Natural killer cell (primary cell): ENCODE measurements around the gene PDK2. TPM values are rescaled to one million over a fixed set of nuclear protein-coding genes. Genes with fewer than 3 reads are reported as not detected.

Source experiments
- ATAC-seq, 3 donors: fragments of 150-1000 bp in 2 of 3; fragments of 200-7000 bp in 1 of 3; cut with Tn5 transposase; 1 replicate in 1 of 3; 2 replicates in 2 of 3; pipeline ENCODE4 v1.10.0; 2021; ENCODE audit warnings: mild to moderate bottlenecking in 2 of 3, moderate library complexity in 2 of 3
- DNase-seq, 2 donors: peaks; one replicate each; pipeline versions ENCODE4 v3.0.0 to v3.0.0-alpha.2; 2013 to 2021; ENCODE audit warnings: mixed read lengths in 1 of 2
- H3K27ac ChIP-seq: one replicate; pipeline ENCODE4 v1.5.1; 2013; ENCODE audit warnings: mild to moderate bottlenecking, low read length
- H3K27me3 ChIP-seq: one replicate; pipeline ENCODE4 v1.6.1; 2013; ENCODE audit warnings: low read length; ENCODE audit not compliant: control insufficient read depth, insufficient read depth
- H3K36me3 ChIP-seq: one replicate; pipeline ENCODE4 v1.6.1; 2013; ENCODE audit warnings: low read length; ENCODE audit not compliant: control insufficient read depth, insufficient read depth
- H3K4me1 ChIP-seq: one replicate; pipeline ENCODE4 v1.6.1; 2013; ENCODE audit warnings: low read length; ENCODE audit not compliant: control insufficient read depth, insufficient read depth
- H3K4me3 ChIP-seq: one replicate; pipeline ENCODE4 v1.5.1; 2013; ENCODE audit warnings: low read length
- H3K9me3 ChIP-seq: one replicate; pipeline ENCODE4 v1.6.1; 2013; ENCODE audit warnings: low read length; ENCODE audit not compliant: control insufficient read depth, insufficient read depth
- H3K27ac Mint-ChIP-seq, 2 donors: one replicate each; pipeline ENCODE4 v1.8.0; 2022; ENCODE audit warnings: mild to moderate bottlenecking in 2 of 2, mixed read lengths in 2 of 2, moderate library complexity in 1 of 2
- H3K27me3 Mint-ChIP-seq, 2 donors: one replicate each; pipeline ENCODE4 v1.8.0; 2022; ENCODE audit warnings: low read depth in 2 of 2, mixed read lengths in 2 of 2
- H3K36me3 Mint-ChIP-seq: one replicate; pipeline ENCODE4 v1.8.0; 2022; ENCODE audit warnings: mixed read lengths
- H3K4me1 Mint-ChIP-seq, 2 donors: one replicate each; pipeline ENCODE4 v1.8.0; 2022; ENCODE audit warnings: mixed read lengths in 2 of 2
- H3K4me3 Mint-ChIP-seq: one replicate; pipeline ENCODE4 v1.8.0; 2022; ENCODE audit warnings: mild to moderate bottlenecking, moderate library complexity, mixed read lengths
- H3K9me3 Mint-ChIP-seq, 2 donors: one replicate each; pipeline ENCODE4 v1.8.0; 2022; ENCODE audit warnings: mixed read lengths in 2 of 2
- WGBS: methylation state at CpG from one replicate; pipeline ENCODE4 v1.1.7; 2013; ENCODE audit warnings: missing lambda C conversion rate; ENCODE audit not compliant: insufficient coverage; 5-methylcytosine and 5-hydroxymethylcytosine counted together
- intact Hi-C: fragments of 100-400 bp; cut with micrococcal nuclease; formaldehyde crosslinking; loops from one replicate; pipeline ENCODE4 v1.14.2; 2022
- total RNA-seq, 4 donors: library from RNA; stranded (reverse); fragments of 120-200 nt in 1 of 4; gene quantifications; one replicate each; pipeline versions ENCODE4 v1.2.3 to v1.2.4, GENCODE V29; 2013 to 2022
- TF ChIP-seq, protein P1 (sequence below): fragments of 200-600 bp; IDR thresholded peaks from one replicate; pipeline ENCODE4 v1.8.0; 2022; ENCODE audit warnings: antibody characterized with exemption

The PDK2 gene
- total RNA-seq, 3 donors from 2014 or later (not counting 1 experiment from before 2014, with no cell fraction given), result 23.2 to 32.9 (median 23.6) TPM

DNA sequence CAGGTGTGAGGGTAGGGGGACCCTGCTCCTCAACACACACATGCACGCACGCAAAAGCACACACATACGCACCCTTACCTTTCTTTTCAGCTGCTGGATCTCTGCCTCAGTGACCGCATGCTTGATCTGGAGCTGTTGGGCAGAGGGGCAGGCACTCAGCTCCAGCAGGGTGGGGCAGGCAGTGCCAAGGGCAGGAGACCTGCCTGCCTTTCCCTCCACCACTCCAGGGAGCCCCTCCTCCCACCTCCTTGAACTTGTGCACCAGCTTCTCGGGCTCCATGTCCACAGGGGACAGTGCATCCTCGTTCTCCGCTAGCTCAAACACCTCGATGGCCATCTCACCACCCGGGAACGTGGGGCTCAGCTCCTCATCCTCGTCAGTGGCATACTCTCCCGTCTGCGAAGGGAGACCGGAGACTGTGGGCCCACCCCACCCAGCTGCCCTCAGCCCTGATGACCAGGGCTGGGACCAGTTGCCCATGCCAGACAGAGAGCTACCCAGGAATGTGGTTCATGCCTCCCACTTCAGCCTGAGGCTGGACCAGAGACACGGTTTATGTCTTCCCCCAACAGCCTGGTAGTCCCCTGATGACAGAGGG lies 44.1 kb downstream of the PDK2 start:
- H3K36me3 Mint-ChIP-seq, result no peaks in the 10 kb centered on the region
- H3K9me3 ChIP-seq, result no peaks in the 10 kb centered on the region
- no peaks in the 10 kb centered on the region for H3K27me3 ChIP-seq
- no peak overlapping the region for H3K4me3 Mint-ChIP-seq
- 91% methylated on average over 15 of the region's 15 CpGs for WGBS
- no peak overlapping the region for H3K4me3 ChIP-seq
- H3K27ac Mint-ChIP-seq, result peak overlapping the region; percentile 81 to 84
- H3K9me3 Mint-ChIP-seq, result no peaks in the 10 kb centered on the region
- H3K4me1 ChIP-seq, result peaks cover 51% of the 10 kb centered on the region
- ATAC-seq (no peak), DNase-seq (no peak)
- no peaks in the 10 kb centered on the region for H3K27me3 Mint-ChIP-seq
- peaks cover 48 to 72% of the 10 kb centered on the region in 2 donors for H3K4me1 Mint-ChIP-seq
- TF ChIP-seq, protein P1, sequence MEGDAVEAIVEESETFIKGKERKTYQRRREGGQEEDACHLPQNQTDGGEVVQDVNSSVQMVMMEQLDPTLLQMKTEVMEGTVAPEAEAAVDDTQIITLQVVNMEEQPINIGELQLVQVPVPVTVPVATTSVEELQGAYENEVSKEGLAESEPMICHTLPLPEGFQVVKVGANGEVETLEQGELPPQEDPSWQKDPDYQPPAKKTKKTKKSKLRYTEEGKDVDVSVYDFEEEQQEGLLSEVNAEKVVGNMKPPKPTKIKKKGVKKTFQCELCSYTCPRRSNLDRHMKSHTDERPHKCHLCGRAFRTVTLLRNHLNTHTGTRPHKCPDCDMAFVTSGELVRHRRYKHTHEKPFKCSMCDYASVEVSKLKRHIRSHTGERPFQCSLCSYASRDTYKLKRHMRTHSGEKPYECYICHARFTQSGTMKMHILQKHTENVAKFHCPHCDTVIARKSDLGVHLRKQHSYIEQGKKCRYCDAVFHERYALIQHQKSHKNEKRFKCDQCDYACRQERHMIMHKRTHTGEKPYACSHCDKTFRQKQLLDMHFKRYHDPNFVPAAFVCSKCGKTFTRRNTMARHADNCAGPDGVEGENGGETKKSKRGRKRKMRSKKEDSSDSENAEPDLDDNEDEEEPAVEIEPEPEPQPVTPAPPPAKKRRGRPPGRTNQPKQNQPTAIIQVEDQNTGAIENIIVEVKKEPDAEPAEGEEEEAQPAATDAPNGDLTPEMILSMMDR, result no peak
- peaks cover 91% of the 10 kb centered on the region for H3K36me3 ChIP-seq
- intact Hi-C loops, result no loop called here
- H3K27ac ChIP-seq, result no peak overlapping the region

- no peak overlapping the region for H3K4me3 ChIP-seq
- ATAC-seq, result peak; percentile 88 to 90 (median 89)
Observed at GRCh38 chr17:50139950-50140885, 45.1 kb downstream of the PDK2 start.

DNA sequence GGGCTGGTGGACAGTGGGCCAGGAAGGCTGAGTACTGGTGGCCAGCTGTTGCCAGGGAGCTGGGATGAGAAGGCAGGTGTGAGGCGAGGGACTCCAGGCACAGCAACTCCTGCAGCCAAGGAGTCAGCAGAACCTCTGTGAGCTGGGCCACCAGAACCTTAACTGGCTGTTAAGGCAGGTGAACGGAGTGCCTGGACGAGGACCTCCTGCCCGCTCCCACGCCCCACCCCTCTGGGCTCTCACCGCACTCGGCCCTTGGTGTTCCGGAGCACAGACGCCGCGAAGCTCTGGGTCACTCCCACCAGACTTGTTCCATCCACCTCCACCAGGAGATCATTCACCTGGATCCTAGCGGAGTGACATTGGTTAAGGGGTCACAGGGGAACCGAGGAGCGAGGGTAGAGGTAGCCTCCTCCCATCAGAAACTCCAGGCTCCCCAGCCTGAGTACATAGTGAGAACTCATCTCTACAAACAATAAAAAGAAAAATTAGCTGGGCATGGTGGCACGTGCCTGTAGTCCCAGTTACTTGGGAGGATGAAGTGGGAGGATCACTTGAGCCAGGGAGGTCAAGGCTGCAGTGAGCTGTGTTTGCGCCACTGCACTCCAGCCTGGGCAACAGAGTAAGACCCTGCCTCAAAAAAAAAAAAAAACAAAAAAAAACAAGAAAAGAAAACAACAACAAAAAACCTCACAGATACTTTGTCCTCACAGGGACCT lies 46.0 kb downstream of the PDK2 start:
- H3K27me3 Mint-ChIP-seq, result no peaks in the 10 kb centered on the region
- WGBS, result 92% methylated on average over 16 of the region's 16 CpGs
- Histone ChIP-seq H3K4me3 (no peak overlapping the region), H3K9me3 (no peaks in the 10 kb centered on the region), H3K36me3 (peaks cover 87% of the 10 kb centered on the region), H3K4me1 (peaks cover 70% of the 10 kb centered on the region), H3K27me3 (no peaks in the 10 kb centered on the region), H3K27ac (peak overlapping the region; percentile 44)
- no peaks in the 10 kb centered on the region for H3K36me3 Mint-ChIP-seq
- H3K27ac Mint-ChIP-seq, result peak overlapping the region; percentile 81 to 84
- H3K9me3 Mint-ChIP-seq, result no peaks in the 10 kb centered on the region
- intact Hi-C loops, result no loop called here
- H3K4me3 Mint-ChIP-seq, result peak overlapping the region; percentile 67
- TF ChIP-seq, protein P1, result no peak
- H3K4me1 Mint-ChIP-seq, result peaks cover 66 to 91% of the 10 kb centered on the region in 2 donors
- DNase-seq, result no peak
- ATAC-seq, result no peak

More at GRCh38 chr17:50139950-50140885, 45.1 kb downstream of the PDK2 start:
- WGBS, result 22% methylated on average over 17 of the region's 19 CpGs
- peak overlapping the region; percentile 14 for H3K4me3 Mint-ChIP-seq
- H3K27ac ChIP-seq, result peak overlapping the region; percentile 37
- H3K9me3 ChIP-seq, result no peaks in the 10 kb centered on the region
- peak; percentile 81 to 88 for DNase-seq
- H3K36me3 Mint-ChIP-seq, result no peaks in the 10 kb centered on the region
- no peaks in the 10 kb centered on the region for H3K27me3 ChIP-seq
- intact Hi-C loops, result loop anchor here (1.0 kb wide), 1 partner anchor 21 kb away; no protein-coding TSS in a partner anchor
- TF ChIP-seq, protein P1, result peak; percentile 91
- H3K27me3 Mint-ChIP-seq, result no peaks in the 10 kb centered on the region
- peaks cover 93% of the 10 kb centered on the region for H3K36me3 ChIP-seq
- H3K9me3 Mint-ChIP-seq, result no peaks in the 10 kb centered on the region
- H3K27ac Mint-ChIP-seq, result peak overlapping the region; percentile 81 to 84
- H3K4me1 Mint-ChIP-seq, result peaks cover 58 to 82% of the 10 kb centered on the region in 2 donors
- peaks cover 60% of the 10 kb centered on the region for H3K4me1 ChIP-seq
